Measurements from ENCODE around the gene MROH8. TPM values are rescaled to one million over a fixed set of nuclear protein-coding genes. Genes with fewer than 3 reads are reported as not detected.
A peak's percentile ranks its signal among the peaks of the same experiment; 100 is the strongest.

Gene MROH8
- total and polyA plus RNA-seq, 2 of the 13 experiments (the other 11 are each of a cell fraction or from before 2014, with no cell fraction given), result 2.6 to 5.5 TPM

DNA sequence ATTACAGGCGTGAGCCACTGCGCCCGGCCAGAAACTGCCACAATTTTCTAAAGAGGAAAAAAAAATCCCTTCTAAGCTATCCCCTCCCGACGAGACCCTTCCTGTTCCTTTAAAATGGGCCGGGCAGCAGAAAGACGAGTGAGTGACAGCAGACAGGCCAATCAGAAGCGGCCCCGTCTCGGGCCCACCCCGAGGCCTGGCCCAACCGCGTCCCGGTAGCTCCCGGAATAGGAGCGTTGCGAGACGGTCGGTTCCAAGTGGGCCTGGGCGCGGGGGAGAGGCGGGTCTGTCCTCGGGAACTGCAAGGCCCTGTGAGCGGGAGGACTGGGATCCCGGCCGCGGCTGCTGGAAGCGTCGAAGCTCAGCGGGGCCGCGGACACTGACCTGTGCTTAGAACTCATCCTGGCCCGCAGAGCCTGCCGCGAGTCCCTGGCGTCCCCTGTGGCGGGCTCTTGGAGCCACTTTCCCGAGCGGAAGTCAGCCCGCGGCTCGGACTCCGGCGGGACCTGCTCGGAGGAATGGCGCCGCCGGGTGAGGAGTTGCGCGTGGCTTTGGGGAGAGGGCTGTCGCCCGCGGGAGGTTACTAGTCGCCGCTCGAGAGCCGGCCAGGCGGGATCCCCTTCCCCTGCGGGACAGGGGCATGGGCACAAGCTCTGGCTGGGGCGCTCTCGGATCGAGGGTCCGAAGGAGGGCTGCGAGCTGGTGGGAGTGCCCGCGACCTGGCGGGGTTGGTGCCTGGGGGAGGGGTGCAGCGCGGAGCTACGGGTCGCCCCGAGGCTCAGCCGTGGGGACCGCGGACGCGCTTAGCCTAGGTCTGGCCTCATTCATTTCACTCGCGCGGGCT, at the start of gene MROH8, which contains the start of gene RPN2 (continued):
- TF ChIP-seq MTF2 (CRISPR knock-in tag; IDR thresholded peaks at IDR 0.05; ENCODE audit: borderline replicate concordance) (no peak), ZNF775 (CRISPR knock-in tag; IDR thresholded peaks at IDR 0.05; ENCODE audit: borderline replicate concordance) (no peak), SNAI1 (CRISPR knock-in tag; IDR thresholded peaks at IDR 0.05; ENCODE audit: borderline replicate concordance) (no peak), CBFB (CRISPR knock-in tag; IDR thresholded peaks at IDR 0.05) (peak; percentile 86), ZNF431 (CRISPR knock-in tag; IDR thresholded peaks at IDR 0.05; ENCODE audit: borderline replicate concordance, low read depth) (no peak; the same call in none of the 2 replicates), ZMYM4 (CRISPR knock-in tag; IDR thresholded peaks at IDR 0.05) (peak; percentile 87), ZNF235 (CRISPR knock-in tag; IDR thresholded peaks at IDR 0.05; ENCODE audit: borderline replicate concordance) (0 out of 2 replicates have a peak, but pooled peaks have one; percentile 79), GFI1 (CRISPR knock-in tag; IDR thresholded peaks at IDR 0.05; ENCODE audit: borderline replicate concordance) (peak; percentile 86), CREM (IDR thresholded peaks at IDR 0.05) (peak; percentile 87), CREM (CRISPR knock-in tag; IDR thresholded peaks at IDR 0.05) (0 out of 2 replicates have a peak, but pooled peaks have one; percentile 9), PRPF4 (IDR thresholded peaks at IDR 0.05; ENCODE audit: low read depth, low read length, poor library complexity, severe bottlenecking) (no peak)
- TF ChIP-seq, protein P1, sequence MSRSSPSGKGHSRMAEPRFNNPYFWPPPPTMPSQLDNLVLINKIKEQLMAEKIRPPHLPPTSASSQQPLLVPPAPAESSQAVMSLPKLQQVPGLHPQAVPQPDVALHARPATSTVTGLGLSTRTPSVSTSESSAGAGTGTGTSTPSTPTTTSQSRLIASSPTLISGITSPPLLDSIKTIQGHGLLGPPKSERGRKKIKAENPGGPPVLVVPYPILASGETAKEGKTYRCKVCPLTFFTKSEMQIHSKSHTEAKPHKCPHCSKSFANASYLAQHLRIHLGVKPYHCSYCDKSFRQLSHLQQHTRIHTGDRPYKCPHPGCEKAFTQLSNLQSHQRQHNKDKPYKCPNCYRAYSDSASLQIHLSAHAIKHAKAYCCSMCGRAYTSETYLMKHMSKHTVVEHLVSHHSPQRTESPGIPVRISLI (CRISPR knock-in tag; IDR thresholded peaks at IDR 0.05; ENCODE audit: borderline replicate concordance), result peak; percentile 86
- TF ChIP-seq, protein P2, sequence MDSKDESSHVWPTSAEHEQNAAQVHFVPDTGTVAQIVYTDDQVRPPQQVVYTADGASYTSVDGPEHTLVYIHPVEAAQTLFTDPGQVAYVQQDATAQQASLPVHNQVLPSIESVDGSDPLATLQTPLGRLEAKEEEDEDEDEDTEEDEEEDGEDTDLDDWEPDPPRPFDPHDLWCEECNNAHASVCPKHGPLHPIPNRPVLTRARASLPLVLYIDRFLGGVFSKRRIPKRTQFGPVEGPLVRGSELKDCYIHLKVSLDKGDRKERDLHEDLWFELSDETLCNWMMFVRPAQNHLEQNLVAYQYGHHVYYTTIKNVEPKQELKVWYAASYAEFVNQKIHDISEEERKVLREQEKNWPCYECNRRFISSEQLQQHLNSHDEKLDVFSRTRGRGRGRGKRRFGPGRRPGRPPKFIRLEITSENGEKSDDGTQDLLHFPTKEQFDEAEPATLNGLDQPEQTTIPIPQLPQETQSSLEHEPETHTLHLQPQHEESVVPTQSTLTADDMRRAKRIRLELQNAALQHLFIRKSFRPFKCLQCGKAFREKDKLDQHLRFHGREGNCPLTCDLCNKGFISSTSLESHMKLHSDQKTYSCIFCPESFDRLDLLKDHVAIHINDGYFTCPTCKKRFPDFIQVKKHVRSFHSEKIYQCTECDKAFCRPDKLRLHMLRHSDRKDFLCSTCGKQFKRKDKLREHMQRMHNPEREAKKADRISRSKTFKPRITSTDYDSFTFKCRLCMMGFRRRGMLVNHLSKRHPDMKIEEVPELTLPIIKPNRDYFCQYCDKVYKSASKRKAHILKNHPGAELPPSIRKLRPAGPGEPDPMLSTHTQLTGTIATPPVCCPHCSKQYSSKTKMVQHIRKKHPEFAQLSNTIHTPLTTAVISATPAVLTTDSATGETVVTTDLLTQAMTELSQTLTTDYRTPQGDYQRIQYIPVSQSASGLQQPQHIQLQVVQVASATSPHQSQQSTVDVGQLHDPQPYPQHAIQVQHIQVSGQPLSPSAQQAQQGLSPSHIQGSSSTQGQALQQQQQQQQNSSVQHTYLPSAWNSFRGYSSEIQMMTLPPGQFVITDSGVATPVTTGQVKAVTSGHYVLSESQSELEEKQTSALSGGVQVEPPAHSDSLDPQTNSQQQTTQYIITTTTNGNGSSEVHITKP (CRISPR knock-in tag; IDR thresholded peaks at IDR 0.05; ENCODE audit: low read depth), result peak; percentile 99
- TF ChIP-seq, protein P3, sequence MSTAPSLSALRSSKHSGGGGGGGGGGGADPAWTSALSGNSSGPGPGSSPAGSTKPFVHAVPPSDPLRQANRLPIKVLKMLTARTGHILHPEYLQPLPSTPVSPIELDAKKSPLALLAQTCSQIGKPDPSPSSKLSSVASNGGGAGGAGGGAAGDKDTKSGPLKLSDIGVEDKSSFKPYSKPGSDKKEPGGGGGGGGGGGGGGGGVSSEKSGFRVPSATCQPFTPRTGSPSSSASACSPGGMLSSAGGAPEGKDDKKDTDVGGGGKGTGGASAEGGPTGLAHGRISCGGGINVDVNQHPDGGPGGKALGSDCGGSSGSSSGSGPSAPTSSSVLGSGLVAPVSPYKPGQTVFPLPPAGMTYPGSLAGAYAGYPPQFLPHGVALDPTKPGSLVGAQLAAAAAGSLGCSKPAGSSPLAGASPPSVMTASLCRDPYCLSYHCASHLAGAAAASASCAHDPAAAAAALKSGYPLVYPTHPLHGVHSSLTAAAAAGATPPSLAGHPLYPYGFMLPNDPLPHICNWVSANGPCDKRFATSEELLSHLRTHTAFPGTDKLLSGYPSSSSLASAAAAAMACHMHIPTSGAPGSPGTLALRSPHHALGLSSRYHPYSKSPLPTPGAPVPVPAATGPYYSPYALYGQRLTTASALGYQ (CRISPR knock-in tag; IDR thresholded peaks at IDR 0.05), result peak; percentile 88
- TF ChIP-seq, protein P4, sequence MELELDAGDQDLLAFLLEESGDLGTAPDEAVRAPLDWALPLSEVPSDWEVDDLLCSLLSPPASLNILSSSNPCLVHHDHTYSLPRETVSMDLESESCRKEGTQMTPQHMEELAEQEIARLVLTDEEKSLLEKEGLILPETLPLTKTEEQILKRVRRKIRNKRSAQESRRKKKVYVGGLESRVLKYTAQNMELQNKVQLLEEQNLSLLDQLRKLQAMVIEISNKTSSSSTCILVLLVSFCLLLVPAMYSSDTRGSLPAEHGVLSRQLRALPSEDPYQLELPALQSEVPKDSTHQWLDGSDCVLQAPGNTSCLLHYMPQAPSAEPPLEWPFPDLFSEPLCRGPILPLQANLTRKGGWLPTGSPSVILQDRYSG (CRISPR knock-in tag; IDR thresholded peaks at IDR 0.05), result peak; percentile 88
- TF ChIP-seq, protein P5, sequence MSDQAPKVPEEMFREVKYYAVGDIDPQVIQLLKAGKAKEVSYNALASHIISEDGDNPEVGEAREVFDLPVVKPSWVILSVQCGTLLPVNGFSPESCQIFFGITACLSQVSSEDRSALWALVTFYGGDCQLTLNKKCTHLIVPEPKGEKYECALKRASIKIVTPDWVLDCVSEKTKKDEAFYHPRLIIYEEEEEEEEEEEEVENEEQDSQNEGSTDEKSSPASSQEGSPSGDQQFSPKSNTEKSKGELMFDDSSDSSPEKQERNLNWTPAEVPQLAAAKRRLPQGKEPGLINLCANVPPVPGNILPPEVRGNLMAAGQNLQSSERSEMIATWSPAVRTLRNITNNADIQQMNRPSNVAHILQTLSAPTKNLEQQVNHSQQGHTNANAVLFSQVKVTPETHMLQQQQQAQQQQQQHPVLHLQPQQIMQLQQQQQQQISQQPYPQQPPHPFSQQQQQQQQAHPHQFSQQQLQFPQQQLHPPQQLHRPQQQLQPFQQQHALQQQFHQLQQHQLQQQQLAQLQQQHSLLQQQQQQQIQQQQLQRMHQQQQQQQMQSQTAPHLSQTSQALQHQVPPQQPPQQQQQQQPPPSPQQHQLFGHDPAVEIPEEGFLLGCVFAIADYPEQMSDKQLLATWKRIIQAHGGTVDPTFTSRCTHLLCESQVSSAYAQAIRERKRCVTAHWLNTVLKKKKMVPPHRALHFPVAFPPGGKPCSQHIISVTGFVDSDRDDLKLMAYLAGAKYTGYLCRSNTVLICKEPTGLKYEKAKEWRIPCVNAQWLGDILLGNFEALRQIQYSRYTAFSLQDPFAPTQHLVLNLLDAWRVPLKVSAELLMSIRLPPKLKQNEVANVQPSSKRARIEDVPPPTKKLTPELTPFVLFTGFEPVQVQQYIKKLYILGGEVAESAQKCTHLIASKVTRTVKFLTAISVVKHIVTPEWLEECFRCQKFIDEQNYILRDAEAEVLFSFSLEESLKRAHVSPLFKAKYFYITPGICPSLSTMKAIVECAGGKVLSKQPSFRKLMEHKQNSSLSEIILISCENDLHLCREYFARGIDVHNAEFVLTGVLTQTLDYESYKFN (CRISPR knock-in tag; conservative IDR thresholded peaks at IDR 0.05), result peak; percentile 39

Measured in HepG2 (cell line).